ENCODE measurements around the gene AK9.

GRCh38 chr6:109672839-109673238 is 18.2 kb downstream of the AK9 start:
- no peak for TF ChIP-seq EP300 (IDR thresholded peaks at IDR 0.05; ENCODE audit: borderline replicate concordance in 1 of 2, control insufficient read depth in 1 of 2, low read depth in 2 of 2, low read length in 2 of 2)
- no peak for TF ChIP-seq CTCF (IDR thresholded peaks at IDR 0.05 in 2 of 3, conservative IDR thresholded peaks at IDR 0.05 in 1 of 3; ENCODE audit: control insufficient read depth in 2 of 3, extremely low read depth in 1 of 3, insufficient read depth in 1 of 3, low read depth in 3 of 3, low read length in 3 of 3)
- TF ChIP-seq ZBTB33 (IDR thresholded peaks at IDR 0.05): no peak
- no peak for TF ChIP-seq MEF2A (IDR thresholded peaks at IDR 0.05; ENCODE audit: insufficient read depth, low read depth, low read length)
- no peak for TF ChIP-seq GABPA (IDR thresholded peaks at IDR 0.05; ENCODE audit: low read depth)

Data from GM12878 (cell line).